HG03025 (cell line): Measurements from ENCODE around the gene NKX2-4.
"Not testable (repeated sequence)": the region's sequence is repeated elsewhere in the genome, so short reads cannot be mapped to it uniquely, and the experiment has no call there.

ENCODE experiments used
- ATAC-seq: cut with Tn5 transposase; IDR thresholded peaks from one replicate; pipeline ENCODE4 v1.9.1; 2021; ENCODE audit warnings: mild to moderate bottlenecking, moderate library complexity; ENCODE audit not compliant: unreplicated experiment, low FRiP score

The NKX2-4 gene

GRCh38 chr20:21366273-21366672 lies 31.1 kb downstream of the NKX2-4 start:
- ATAC-seq = not testable (repeated sequence)

DNA sequence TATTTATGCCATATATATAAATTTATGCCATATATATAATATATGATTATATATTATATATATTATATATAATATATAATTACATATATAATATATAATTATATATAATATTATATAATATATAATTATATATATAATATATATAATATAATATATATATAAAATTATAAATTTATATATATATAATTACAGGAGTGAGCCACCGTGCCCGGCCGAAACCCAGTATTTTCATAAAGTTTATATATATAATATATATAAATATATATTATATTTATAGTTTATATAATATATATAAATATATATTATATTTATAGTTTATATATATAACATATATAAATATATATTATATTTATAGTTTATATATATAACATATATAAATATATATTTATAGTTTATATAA lies 31.6 kb downstream of the NKX2-4 start:
- ATAC-seq = no peak

GRCh38 chr20:21364413-21364812 lies 32.9 kb downstream of the NKX2-4 start:
- no peak for ATAC-seq

DNA sequence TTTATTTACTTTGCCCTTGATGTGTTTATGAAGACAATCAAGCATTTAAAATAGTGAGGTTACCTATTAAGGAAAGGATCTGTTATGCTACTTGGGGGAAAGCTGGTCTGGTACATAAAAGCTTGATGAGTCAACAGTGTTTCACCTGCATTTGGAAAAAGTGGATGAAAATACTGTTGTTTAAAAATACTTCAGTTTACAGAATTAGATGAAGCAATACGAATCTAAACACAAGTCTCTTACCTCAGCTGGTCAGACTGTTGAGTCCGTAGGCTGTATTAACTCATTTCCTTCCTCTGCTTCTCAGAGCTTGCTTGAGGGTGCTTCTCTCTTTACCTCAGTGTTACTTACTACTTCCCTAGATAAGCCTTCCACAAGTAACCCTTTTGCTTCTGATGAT lies 36.1 kb downstream of the NKX2-4 start:
- ATAC-seq = no peak

DNA sequence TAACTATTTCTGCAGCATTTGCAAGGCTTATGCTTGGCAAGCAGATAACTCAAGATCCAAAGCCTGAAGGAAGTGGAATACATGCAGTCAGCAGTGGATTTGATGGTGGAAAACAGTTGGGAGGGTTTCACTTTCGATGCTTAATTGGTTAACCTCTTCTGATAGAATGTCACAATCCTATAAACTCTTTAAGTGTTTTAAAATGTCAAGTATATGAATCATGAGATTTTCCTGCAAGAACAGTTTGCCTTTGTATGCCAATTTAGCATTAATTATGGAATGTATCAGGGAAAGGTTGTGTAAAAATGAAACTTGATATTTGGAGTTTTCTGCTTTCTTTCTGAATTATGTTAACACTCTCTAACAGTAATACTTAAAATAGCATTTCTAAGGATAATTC lies 36.6 kb downstream of the NKX2-4 start:
- ATAC-seq = no peak

GRCh38 chr20:21358737-21359136 lies 38.6 kb downstream of the NKX2-4 start:
- ATAC-seq = no peak

DNA sequence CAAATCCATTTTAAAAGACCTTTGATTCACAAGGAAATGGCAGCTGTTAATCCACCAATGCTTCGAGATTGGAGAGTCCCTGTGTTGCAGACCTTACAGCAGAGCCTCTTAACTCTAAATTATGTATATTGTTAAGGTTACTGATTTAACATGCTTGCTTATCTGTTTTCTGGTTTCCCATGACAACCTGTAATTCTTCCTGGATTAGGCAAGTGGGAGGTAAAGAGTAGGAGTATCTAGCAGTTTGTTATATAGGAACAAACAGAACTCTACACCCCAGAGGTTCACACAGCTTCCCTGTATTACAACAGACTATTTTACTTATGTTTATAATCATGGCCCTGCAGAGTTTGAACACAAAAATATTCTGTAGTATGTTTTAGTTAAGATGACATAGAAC lies 39.5 kb downstream of the NKX2-4 start:
- no peak for ATAC-seq

- no peak for ATAC-seq
These were observed 40.9 kb downstream of the NKX2-4 start for GRCh38 chr20:21356386-21356785.

DNA sequence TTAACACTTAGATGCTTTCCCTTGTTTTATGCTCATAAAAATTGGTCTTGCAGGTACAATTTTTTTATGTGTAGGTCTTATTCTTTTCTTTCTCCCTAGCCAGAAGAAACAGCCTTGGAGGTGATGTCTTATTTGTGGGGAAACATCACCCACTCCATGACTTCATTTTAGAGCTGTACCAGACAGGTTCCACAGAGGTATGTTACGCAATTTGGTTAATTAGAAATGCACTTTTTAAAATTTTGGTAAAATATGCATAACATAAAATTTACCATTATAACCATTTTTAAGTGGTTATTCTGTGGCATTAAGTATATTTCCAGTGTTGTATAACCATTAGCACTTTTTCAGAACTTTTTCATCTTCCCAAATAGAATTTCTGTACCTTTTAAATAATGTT lies 41.3 kb downstream of the NKX2-4 start:
- ATAC-seq = no peak

GRCh38 chr20:21353236-21353635 lies 44.1 kb downstream of the NKX2-4 start:
- no peak for ATAC-seq

GRCh38 chr20:21352703-21353102 lies 44.6 kb downstream of the NKX2-4 start:
- ATAC-seq = no peak
